GM19238 (cell line): ENCODE data around the gene VEGFA.
A peak's percentile ranks its signal among the peaks of the same experiment; 100 is the strongest.

Experiments used
- DNase-seq: peaks from one replicate; pipeline ENCODE4 v3.0.0; 2011; ENCODE audit warnings: low spot score; ENCODE audit not compliant: insufficient read length

The VEGFA gene

DNA sequence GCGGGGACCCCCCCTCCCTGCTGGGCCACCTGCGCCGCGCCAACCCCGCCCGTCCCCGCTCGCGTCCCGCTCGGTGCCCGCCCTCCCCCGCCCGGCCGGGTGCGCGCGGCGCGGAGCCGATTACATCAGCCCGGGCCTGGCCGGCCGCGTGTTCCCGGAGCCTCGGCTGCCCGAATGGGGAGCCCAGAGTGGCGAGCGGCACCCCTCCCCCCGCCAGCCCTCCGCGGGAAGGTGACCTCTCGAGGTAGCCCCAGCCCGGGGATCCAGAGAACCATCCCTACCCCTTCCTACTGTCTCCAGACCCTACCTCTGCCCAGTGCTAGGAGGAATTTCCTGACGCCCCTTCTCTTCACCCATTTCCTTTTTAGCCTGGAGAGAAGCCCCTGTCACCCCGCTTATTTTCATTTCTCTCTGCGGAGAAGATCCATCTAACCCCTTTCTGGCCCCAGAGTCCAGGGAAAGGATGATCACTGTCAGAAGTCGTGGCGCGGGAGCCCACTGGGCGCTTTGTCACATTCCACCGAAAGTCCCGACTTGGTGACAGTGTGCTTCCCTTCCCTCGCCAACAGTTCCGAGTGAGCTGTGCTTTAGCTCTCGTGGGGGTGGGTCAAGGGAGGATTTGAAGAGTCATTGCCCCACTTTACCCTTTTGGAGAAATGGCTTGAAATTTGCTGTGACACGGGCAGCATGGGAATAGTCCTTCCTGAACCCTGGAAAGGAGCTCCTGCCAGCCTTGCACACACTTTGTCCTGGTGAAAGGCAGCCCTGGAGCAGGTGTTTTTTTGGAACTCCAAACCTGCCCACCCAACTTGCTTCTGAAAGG is 2.1 kb downstream of the VEGFA start:
- peak; percentile 74 for DNase-seq

GRCh38 chr6:43772681-43773049 is 2.7 kb downstream of the VEGFA start:
- no peak for DNase-seq

DNA sequence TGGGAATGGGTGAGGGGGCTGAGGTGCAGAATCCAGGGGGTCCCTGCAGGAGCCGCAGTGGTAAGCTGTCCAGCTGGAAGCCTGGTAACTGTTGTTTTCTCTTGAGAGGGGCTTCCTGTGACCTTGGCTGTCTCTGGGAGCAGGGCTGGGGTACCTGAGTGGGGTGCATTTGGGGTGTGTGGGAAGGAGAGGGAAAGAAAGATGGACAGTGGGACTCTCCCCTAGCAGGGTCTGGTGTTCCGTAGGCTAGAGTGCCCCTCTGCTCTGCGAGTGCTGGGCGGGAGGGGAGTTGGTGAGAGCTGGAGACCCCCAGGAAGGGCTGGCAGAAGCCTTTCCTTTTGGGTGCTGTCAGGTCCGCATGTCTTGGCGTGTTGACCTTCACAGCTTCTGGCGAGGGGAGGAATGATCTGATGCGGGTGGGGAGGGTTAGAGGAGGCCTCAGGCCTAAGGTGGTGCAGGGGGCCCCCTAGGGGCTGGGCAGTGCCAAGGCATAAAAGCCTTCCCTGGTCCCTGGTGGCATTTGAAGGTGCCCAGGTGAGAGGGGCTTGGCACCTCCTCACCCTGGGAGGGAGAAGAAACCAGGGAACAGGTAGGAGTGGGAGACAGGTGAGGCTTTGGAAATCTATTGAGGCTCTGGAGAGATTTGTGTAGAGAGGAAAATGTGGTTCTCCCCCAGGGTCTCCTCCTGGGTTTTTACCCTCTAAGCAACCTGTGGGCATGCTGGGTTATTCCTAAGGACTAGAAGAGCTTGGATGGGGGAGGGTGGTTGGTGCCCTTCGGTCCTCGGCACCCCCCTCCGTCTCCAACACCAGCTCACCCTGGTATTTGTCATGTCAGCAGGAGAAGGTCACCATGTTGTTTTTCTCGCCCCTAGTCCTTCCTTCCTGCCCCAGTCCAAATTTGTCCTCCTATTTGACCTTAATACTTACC is 3.3 kb downstream of the VEGFA start:
- peak; percentile 79 for DNase-seq

DNA sequence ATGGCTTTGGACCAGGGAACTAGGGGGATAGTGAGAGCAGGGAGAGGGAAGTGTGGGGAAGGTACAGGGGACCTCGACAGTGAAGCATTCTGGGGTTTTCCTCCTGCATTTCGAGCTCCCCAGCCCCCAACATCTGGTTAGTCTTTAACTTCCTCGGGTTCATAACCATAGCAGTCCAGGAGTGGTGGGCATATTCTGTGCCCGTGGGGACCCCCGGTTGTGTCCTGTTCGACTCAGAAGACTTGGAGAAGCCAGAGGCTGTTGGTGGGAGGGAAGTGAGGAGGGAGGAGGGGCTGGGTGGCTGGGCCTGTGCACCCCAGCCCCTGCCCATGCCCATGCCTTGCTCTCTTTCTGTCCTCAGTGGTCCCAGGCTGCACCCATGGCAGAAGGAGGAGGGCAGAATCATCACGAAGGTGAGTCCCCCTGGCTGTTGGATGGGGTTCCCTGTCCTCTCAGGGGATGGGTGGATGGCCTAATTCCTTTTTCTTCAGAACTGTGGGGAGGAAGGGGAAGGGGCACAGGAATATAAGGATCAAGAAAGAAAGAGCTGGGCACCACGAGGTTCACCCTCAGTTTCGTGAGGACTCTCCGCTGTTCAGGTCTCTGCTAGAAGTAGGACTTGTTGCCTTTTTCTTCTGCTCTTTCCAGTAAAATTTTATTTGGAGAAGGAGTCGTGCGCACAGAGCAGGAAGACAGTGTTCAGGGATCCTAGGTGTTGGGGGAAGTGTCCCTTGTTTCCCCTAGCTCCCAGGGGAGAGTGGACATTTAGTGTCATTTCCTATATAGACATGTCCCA is 4.2 kb downstream of the VEGFA start:
- no peak for DNase-seq

GRCh38 chr6:43774776-43775534 is 4.9 kb downstream of the VEGFA start:
- peak; percentile 83 for DNase-seq

DNA sequence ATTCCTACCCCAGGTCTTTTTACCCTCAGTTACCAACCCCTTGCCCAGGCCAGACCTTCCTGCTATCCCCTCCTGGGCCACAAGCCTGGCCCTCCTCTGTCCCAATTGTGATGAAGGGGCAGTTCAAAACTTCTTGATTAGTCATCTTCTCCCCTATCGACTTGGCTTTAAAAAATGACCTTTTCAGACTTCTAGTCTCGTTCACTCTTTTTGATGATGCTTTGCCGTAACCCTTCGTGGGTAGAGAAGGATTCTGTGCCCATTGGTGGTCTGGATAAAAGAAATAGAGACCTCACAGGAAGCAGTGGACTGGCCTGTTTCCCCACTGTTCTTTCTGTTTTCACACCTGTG is 5.5 kb downstream of the VEGFA start:
- DNase-seq = no peak

DNA sequence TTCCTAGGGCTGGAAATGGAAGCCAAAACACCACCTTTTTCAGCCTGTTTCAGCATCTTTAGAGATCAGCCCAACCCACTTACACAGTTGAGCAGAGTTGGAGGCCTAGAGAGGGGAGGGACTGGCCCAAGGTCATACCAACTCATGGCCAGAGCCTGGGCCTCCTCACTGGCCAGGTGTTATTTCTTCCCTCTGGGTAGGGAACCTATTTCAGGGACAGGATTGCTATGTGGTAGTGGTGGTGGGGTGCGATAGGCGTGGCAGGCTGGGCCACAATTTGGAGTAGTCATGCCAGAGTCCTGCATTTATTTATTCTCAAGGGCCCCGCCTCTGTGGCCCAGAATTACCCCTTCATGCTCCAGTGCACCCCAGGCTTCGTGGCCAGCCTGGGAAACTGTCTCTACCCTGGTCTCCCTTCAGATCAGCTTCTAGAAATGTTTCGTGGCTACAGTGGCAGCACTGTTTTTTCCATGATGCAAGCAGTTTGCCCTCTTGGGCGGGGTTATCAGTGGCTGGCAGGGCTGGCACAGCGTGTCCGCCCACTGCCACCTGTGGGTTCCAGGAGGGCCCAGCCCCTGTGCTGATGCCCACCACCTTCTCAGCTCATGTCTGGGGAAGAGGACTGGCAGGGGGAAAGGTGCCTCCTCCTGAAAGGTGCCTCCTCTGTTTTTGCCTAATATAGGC is 6.2 kb downstream of the VEGFA start:
- DNase-seq = no peak

GRCh38 chr6:43776799-43777776 is 7.1 kb downstream of the VEGFA start:
- no peak for DNase-seq

- no peak for DNase-seq
These were observed 8.3 kb downstream of the VEGFA start for GRCh38 chr6:43778131-43778855.

- no peak for DNase-seq
These were observed 9.2 kb downstream of the VEGFA start for GRCh38 chr6:43778976-43779851.

- DNase-seq = no peak
These were observed 9.8 kb downstream of the VEGFA start for GRCh38 chr6:43779852-43780236.

DNA sequence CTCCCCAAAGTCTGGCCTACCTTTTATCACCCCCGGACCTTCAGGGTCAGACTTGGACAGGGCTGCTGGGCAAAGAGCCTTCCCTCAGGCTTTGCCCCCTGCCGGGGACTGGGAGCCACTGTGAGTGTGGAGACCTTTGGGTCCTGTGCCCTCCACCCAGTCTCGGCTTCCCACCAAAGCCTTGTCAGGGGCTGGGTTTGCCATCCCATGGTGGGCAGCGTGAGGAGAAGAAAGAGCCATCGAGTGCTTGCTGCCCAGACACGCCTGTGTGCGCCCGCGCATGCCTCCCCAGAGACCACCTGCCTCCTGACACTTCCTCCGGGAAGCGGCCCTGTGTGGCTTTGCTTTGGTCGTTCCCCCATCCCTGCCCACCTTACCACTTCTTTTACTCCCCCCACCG is 10.3 kb downstream of the VEGFA start:
- no peak for DNase-seq

DNA sequence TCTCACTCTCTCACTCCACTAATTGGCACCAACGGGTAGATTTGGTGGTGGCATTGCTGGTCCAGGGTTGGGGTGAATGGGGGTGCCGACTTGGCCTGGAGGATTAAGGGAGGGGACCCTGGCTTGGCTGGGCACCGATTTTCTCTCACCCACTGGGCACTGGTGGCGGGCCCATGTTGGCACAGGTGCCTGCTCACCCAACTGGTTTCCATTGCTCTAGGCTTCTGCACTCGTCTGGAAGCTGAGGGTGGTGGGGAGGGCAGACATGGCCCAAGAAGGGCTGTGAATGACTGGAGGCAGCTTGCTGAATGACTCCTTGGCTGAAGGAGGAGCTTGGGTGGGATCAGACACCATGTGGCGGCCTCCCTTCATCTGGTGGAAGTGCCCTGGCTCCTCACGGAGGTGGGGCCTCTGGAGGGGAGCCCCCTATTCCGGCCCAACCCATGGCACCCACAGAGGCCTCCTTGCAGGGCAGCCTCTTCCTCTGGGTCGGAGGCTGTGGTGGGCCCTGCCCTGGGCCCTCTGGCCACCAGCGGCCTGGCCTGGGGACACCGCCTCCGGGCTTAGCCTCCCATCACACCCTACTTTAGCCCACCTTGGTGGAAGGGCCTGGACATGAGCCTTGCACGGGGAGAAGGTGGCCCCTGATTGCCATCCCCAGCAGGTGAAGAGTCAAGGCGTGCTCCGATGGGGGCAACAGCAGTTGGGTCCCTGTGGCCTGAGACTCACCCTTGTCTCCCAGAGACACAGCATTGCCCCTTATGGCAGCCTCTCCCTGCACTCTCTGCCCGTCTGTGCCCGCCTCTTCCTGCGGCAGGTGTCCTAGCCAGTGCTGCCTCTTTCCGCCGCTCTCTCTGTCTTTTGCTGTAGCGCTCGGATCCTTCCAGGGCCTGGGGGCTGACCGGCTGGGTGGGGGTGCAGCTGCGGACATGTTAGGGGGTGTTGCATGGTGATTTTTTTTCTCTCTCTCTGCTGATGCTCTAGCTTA is 11.2 kb downstream of the VEGFA start:
- no peak for DNase-seq

- DNase-seq = no peak
These were observed 12.1 kb downstream of the VEGFA start for GRCh38 chr6:43781941-43782704.

DNA sequence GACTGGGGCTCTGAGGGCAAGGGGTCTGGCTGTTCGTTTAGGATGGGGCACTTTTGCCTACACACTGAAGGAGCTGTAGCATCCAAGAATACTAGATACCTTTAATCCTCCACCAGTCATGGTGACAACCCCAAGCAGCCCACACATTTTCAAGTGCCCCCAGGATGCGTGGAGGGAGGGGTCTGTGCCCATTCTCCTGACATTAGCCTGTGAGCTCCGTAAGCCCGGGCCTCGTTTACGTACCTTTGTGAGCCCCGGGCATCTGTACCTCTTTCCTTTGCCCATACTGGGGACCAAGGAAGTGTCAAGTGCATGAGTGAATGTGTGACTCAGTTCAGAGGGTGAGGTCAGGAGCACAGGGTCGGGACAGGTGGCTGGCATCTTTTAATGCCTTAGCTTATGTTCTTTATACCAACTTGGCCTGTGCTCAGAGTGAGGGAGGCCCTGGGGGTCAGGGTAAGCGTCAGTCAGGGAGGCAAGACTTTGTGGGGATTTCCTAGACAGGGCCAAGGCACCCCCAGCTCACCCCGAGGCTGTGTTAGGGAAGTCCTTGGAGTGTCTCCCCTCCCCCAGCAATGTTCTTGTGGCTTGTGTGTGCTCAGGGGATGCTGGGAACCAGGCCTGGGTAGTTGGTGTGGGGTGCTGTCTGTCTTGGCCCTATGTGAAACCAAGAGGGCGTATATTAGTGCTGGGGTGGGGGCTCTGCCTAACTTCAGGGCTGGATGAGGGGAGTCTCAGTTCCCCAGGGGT is 12.9 kb downstream of the VEGFA start:
- DNase-seq = no peak
